NT2/D1 (cell line): ENCODE results near the gene CEBPE.

Experiments
- SUZ12 ChIP-seq: IDR thresholded peaks from 2 replicates; pipeline ENCODE4 v1.6.1; 2011; ENCODE audit not compliant: insufficient read length, insufficient read depth; ENCODE audit errors: extremely low read depth
- YY1 ChIP-seq: IDR thresholded peaks from 2 replicates; pipeline ENCODE4 v1.6.1; 2011; ENCODE audit not compliant: insufficient read length, insufficient read depth
- ZNF274 ChIP-seq: IDR thresholded peaks from 2 replicates; pipeline ENCODE4 v1.6.1; 2011; ENCODE audit warnings: mild to moderate bottlenecking, low read depth, low read length

DNA sequence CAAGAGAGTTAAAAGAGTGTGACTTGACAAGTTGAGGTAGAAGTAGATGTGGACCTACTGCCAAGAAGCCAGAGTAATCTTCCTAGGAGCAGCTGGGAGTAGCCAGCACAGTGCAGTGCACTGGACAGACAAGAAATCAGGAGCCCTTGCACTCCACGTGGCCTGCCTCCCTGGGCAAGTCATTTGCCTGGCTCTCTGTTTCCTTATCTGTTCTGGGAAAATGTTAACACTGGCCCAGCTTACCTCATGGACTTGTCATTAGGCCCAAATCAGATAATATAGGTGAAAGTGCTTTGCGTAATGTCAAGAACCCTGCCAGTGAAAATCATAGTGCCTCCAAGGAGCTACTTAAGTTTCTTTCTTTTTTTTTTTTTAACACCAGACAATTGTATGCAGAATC, 45.2 kb upstream of the CEBPE start:
- no peak for TF ChIP-seq YY1
- no peak for TF ChIP-seq SUZ12
- TF ChIP-seq ZNF274, result no peak
